Measurements from ENCODE around the gene PCDHGA12.
A peak's percentile ranks its signal among the peaks of the same experiment; 100 is the strongest.
"Not testable (repeated sequence)": the region's sequence is repeated elsewhere in the genome, so short reads cannot be mapped to it uniquely, and the experiment has no call there.

PCDHGA12 gene

DNA sequence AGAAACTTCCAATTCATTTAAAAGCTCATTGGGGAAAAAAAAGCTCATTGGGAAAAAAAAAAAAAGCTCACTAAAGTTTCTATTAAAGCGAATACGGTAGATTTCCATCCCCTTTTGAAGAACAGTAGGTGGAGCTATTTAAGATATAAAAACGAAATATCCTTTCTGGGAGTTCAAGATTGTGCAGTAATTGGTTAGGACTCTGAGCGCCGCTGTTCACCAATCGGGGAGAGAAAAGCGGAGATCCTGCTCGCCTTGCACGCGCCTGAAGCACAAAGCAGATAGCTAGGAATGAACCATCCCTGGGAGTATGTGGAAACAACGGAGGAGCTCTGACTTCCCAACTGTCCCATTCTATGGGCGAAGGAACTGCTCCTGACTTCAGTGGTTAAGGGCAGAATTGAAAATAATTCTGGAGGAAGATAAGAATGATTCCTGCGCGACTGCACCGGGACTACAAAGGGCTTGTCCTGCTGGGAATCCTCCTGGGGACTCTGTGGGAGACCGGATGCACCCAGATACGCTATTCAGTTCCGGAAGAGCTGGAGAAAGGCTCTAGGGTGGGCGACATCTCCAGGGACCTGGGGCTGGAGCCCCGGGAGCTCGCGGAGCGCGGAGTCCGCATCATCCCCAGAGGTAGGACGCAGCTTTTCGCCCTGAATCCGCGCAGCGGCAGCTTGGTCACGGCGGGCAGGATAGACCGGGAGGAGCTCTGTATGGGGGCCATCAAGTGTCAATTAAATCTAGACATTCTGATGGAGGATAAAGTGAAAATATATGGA is at the start of gene PCDHGA12:
Gene PCDHGA12 (plus strand): TSS at position 176 of the 782 bp plus-strand sequence. CDS start 253 bp downstream, at position 429.
- DNase-seq: peak in 1 of 2 donors; percentile 43

GRCh38 chr5:141382469-141383294 is 47.6 kb upstream of the PCDHGA12 start, which contains the start of gene PCDHGA7:
PCDHGA7 (plus strand) TSS chr5:141382742; CDS start chr5:141382900, 158 bp downstream.
- no peak for DNase-seq

DNA sequence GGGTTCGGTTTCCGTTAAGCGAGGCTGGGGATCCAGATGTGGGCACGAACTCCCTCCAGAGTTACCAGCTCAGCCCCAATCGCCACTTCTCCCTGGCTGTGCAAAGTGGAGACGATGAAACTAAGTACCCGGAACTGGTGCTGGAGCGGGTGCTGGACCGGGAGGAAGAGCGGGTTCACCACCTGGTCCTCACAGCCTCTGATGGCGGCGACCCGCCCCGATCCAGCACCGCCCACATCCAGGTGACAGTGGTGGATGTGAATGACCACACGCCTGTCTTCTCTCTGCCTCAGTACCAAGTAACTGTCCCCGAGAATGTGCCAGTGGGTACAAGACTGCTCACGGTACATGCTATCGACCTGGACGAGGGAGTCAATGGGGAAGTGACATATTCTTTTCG is 47.0 kb upstream of the PCDHGA12 start:
- DNase-seq: no peak

- DNase-seq: no peak
These were observed 45.6 kb upstream of the PCDHGA12 start for GRCh38 chr5:141384471-141385267.

DNA sequence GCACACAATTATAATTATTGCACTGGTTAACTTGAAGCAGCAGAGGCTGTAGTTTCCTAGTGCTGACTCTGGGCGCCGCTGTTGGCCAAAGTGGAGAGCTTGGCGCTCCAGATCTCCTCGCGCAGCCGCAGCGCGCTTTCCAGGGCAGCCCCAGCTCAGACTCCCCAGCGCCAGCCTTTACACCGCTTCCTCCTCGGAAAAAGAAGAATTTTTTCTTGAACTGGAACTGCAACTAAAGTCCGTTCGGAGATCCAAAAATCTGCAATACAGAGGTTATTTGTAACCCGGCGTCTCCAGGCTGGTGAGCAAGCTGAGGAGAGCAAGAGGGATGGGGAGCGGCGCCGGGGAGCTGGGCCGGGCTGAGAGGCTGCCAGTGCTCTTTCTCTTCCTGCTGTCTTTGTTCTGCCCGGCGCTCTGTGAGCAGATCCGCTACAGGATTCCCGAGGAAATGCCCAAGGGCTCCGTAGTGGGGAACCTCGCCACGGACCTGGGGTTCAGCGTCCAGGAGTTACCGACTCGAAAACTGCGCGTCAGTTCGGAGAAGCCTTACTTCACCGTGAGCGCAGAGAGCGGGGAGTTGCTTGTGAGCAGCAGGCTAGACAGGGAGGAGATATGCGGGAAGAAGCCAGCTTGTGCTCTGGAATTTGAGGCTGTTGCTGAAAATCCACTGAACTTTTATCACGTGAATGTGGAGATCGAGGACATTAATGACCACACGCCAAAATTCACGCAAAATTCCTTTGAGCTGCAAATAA is 42.6 kb upstream of the PCDHGA12 start, which contains the start of gene PCDHGB4:
Gene PCDHGB4 (plus strand): TSS at position 142 of the 755 bp plus-strand sequence. CDS start 187 bp downstream, at position 329.
- DNase-seq: peak in 1 of 2 donors; percentile 43

DNA sequence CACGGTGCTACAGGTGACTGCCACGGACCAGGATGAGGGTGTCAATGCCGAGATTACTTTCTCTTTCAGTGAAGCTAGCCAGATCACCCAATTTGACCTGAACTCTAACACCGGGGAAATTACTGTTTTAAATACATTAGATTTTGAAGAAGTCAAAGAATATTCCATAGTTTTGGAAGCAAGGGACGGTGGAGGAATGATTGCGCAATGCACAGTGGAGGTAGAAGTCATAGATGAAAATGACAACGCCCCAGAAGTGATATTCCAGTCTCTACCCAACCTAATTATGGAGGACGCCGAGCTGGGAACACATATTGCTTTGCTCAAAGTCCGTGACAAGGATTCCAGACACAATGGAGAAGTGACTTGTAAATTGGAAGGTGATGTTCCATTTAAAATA is 41.6 kb upstream of the PCDHGA12 start:
- no peak for DNase-seq

- DNase-seq: no peak
These were observed 40.9 kb upstream of the PCDHGA12 start for GRCh38 chr5:141389153-141390042.

DNA sequence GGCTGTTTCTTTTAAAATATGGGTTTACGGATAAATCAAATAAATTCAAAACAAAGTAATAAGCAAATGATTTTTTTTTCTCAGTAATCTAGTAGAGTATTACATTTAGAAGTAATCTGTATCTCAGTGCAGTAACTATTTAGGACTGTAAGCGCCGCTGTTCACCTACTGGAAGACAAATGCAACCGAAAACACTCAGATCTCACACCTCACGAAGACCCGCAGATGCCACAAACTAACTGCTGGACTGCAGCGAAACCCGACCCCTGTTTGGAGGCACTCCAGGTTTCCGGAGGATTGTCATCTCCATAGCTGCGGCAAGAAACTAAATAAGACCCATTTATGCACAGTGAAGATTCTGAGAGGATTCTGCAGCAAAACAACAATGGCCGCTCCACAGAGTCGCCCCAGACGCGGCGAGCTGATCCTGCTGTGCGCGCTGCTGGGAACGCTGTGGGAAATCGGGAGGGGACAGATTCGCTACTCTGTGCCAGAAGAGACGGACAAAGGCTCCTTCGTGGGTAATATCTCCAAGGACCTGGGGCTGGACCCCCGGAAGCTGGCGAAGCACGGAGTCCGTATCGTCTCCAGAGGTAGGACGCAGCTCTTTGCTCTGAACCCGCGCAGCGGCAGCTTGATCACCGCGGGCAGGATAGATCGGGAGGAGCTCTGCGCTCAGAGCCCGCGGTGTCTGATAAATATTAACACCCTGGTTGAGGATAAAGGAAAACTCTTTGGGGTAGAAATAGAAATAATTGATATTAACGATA is 37.7 kb upstream of the PCDHGA12 start, which contains the start of gene PCDHGA8:
Gene PCDHGA8 (plus strand): TSS at position 205 of the 770 bp plus-strand sequence. CDS start 181 bp downstream, at position 386.
- DNase-seq: no peak

- no peak for DNase-seq
These were observed 37.0 kb upstream of the PCDHGA12 start for GRCh38 chr5:141393267-141393666.

- not testable (repeated sequence) for DNase-seq
These were observed 35.7 kb upstream of the PCDHGA12 start for GRCh38 chr5:141394401-141395187.

GRCh38 chr5:141397756-141398551 is 32.4 kb upstream of the PCDHGA12 start, which contains the start of gene PCDHGB5:
PCDHGB5 (plus strand) TSS chr5:141397947; CDS start chr5:141398128, 181 bp downstream.
- DNase-seq: peak; percentile 36 to 58

GRCh38 chr5:141398608-141399007 is 31.7 kb upstream of the PCDHGA12 start:
- DNase-seq: no peak

DNA sequence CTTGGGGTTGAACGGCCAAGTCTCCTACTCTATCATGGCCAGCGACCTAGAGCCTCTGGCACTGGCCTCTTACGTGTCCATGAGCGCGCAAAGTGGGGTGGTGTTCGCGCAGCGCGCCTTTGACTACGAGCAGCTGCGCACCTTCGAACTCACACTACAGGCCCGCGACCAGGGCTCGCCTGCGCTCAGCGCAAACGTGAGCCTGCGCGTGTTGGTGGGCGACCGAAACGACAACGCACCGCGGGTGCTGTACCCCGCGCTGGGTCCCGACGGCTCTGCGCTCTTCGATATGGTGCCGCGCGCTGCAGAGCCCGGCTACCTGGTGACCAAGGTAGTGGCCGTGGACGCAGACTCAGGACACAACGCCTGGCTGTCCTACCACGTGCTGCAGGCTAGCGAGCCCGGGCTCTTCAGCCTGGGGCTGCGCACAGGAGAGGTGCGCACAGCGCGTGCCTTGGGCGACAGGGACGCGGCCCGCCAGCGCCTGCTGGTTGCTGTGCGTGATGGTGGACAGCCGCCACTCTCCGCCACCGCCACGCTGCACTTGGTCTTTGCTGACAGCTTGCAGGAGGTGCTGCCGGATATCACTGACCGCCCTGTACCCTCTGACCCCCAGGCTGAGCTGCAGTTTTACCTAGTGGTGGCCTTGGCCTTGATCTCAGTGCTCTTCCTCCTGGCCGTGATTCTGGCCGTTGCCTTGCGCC is 30.6 kb upstream of the PCDHGA12 start:
- DNase-seq: no peak

DNA sequence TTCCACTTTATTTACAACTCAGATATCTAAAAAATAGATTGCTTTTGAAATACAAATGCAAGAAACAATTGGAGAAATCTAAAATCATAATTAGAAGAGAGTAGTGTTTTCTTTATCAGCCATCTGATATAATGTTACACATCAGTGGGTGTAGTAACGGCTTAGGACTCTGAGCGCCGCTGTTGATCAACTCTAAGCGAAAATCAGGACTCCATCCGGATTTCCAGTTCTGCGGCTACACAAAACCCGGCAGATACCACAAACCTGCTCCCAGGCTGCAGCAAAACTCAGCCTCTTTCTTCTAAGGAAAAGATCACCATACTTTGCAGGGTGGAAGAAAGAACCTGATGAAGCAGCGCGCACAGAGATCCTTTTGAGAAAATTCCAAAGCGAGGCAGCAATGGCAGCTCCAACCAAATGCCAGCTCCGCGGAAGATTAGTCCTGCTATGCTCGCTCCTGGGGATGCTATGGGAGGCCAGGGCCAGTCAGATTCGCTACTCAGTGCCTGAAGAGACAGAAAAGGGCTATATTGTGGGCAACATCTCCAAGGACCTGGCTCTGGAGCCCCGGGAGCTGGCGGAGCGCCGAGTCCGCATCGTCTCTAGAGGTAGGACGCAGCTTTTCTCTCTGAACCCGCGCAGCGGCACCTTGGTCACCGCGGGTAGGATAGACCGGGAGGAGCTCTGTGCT is 27.6 kb upstream of the PCDHGA12 start, which contains the start of gene PCDHGA9:
Gene PCDHGA9 (plus strand): TSS at position 226 of the 691 bp plus-strand sequence. CDS start 175 bp downstream, at position 401.
- DNase-seq: no peak

GRCh38 chr5:141403387-141403786 is 26.9 kb upstream of the PCDHGA12 start:
- DNase-seq: no peak

- DNase-seq: peak; percentile 49 to 61
These were observed 22.4 kb upstream of the PCDHGA12 start, which contains the start of gene PCDHGB6 for GRCh38 chr5:141407790-141408505. PCDHGB6 (plus strand) TSS chr5:141408021; CDS start chr5:141408203, 182 bp downstream.
